HK-2 (cell line): ENCODE measurements around the gene SLC43A2.
A peak's percentile ranks its signal among the peaks of the same experiment; 100 is the strongest.

Experiments
- DNase-seq: peaks from one replicate; pipeline ENCODE4 v3.0.0-alpha.2; 2018; ENCODE audit not compliant: unreplicated experiment

The SLC43A2 gene

GRCh38 chr17:1562176-1562643, 66.4 kb downstream of the SLC43A2 start:
- peak; percentile 68 for DNase-seq

GRCh38 chr17:1561420-1562175, 67.0 kb downstream of the SLC43A2 start:
- peak; percentile 45 for DNase-seq

GRCh38 chr17:1560858-1561355, 67.7 kb downstream of the SLC43A2 start:
- no peak for DNase-seq

- DNase-seq: no peak
Observed at GRCh38 chr17:1560101-1560857, 68.4 kb downstream of the SLC43A2 start.

GRCh38 chr17:1559047-1560043, 69.3 kb downstream of the SLC43A2 start:
- no peak for DNase-seq

- DNase-seq: no peak
Observed at GRCh38 chr17:1558401-1558800, 70.2 kb downstream of the SLC43A2 start.

- no peak for DNase-seq
Observed at GRCh38 chr17:1557355-1558095, 71.1 kb downstream of the SLC43A2 start.

GRCh38 chr17:1555651-1556471, 72.8 kb downstream of the SLC43A2 start:
- no peak for DNase-seq

- no peak for DNase-seq
Observed at GRCh38 chr17:1554751-1555540, 73.7 kb downstream of the SLC43A2 start.

GRCh38 chr17:1553354-1554266, 75.0 kb downstream of the SLC43A2 start:
- DNase-seq: no peak

GRCh38 chr17:1552932-1553331, 75.7 kb downstream of the SLC43A2 start:
- no peak for DNase-seq

- no peak for DNase-seq
Observed at GRCh38 chr17:1551741-1552140, 76.9 kb downstream of the SLC43A2 start.

GRCh38 chr17:1548032-1548431, 80.6 kb downstream of the SLC43A2 start:
- DNase-seq: no peak

- no peak for DNase-seq
Observed at GRCh38 chr17:1546292-1546922, 82.2 kb downstream of the SLC43A2 start.

GRCh38 chr17:1545618-1546017, 83.0 kb downstream of the SLC43A2 start:
- DNase-seq: no peak

GRCh38 chr17:1542316-1542715, 86.3 kb downstream of the SLC43A2 start:
- DNase-seq: no peak

GRCh38 chr17:1541367-1541904, 87.2 kb downstream of the SLC43A2 start:
- DNase-seq: no peak
